ENCODE results near the gene PRKAG1.
A peak's percentile ranks its signal among the peaks of the same experiment; 100 is the strongest.

Gene PRKAG1

DNA sequence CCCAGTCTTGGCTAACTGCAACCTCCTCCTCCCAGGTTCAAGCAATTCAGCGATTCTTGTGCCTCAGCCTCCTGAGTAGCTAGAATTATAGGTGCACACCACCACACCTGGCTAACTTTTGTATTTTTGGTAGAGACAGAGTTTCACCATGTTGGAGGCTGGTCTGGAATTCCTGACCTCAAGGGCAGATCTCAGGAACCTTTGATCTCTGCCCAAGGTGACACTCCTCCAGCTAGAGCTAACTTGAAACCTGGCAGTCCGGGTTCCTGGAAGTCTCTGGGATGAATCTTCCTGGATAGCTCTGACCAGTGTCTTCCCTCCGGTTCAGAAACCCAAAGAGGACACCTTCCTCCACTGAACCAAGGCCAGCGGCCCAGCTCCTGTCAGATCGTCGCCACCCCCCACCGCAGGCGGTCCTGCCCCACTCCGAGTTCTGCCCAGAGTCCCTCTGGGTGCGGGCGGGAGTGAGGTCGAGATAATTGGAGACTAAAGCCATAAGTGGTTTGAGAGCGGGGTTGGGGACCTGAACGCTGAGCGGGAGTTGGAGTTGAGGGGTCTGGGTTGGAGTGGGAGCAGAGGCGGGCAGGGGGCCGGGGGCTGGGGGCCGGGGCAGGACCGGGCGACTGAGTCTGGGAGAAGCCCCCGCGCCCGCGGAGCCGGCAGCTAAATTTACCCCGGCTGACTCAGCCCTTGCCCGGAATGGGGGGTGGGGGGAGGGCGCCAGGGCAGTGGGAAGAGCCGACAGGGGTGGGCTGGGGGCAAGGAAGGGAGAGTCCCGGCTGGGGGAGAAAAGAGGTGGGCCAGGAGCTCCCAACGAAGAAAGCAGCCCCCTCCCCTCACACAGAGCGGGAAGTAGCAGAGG is 24.1 kb downstream of the PRKAG1 start:
- Histone ChIP-seq H3K4me1 (ENCODE audit: control insufficient read depth, insufficient read depth, low read length) (no peaks in the 10 kb centered on the region; the same call in 1 of the 2 replicates), H3K27ac (ENCODE audit: extremely low read depth, low read depth, low read length) (no peak overlapping the region), H3K36me3 (ENCODE audit: control insufficient read depth in 2 of 2, insufficient read depth in 1 of 2, low read length in 2 of 2) (no peaks in the 10 kb centered on the region), H3K9me3 (ENCODE audit: control insufficient read depth, insufficient read depth, low read depth, low read length) (no peaks in the 10 kb centered on the region), H3K4me3 (ENCODE audit: low read depth, low read length) (no peak overlapping the region)
- ChIA-PET POLR2A (interaction anchor here (0.6 kb wide), 1 partner anchor 129 kb away, joined by 5 read pairs; no protein-coding TSS in a partner anchor), CTCF (interaction anchor here (0.5 to 5.7 kb wide), 21 partner anchors 8 to 310 kb away, joined by 3 to 53 read pairs (median 4); partner anchors contain the start of genes DDX23 and WNT1)
- no peak for TF ChIP-seq AEBP2 (tag by site-specific recombination; IDR thresholded peaks at IDR 0.05; ENCODE audit: borderline replicate concordance)
- TF ChIP-seq ZNF837 (tag by site-specific recombination; IDR thresholded peaks at IDR 0.05), result no peak
- no peak for TF ChIP-seq YY1 (tag by site-specific recombination; IDR thresholded peaks at IDR 0.05)
- TF ChIP-seq ZNF239 (tag by site-specific recombination; IDR thresholded peaks at IDR 0.05), result no peak
- TF ChIP-seq IKZF3 (tag by site-specific recombination; IDR thresholded peaks at IDR 0.05), result no peak
- no peak for TF ChIP-seq ZNF354C (tag by site-specific recombination; IDR thresholded peaks at IDR 0.05; ENCODE audit: borderline replicate concordance, low read depth)
- no peak for TF ChIP-seq ZNF777 (tag by site-specific recombination; IDR thresholded peaks at IDR 0.05; ENCODE audit: borderline replicate concordance)
- TF ChIP-seq ZNF292 (tag by site-specific recombination; IDR thresholded peaks at IDR 0.05; ENCODE audit: borderline replicate concordance, low read depth), result no peak
- TF ChIP-seq BCL11B (tag by site-specific recombination; IDR thresholded peaks at IDR 0.05; ENCODE audit: low read depth), result no peak
- TF ChIP-seq ZNF501 (tag by site-specific recombination; IDR thresholded peaks at IDR 0.05), result no peak
- no peak for TF ChIP-seq ZSCAN5A (tag by site-specific recombination; IDR thresholded peaks at IDR 0.05)
- no peak for TF ChIP-seq ZNF221 (tag by site-specific recombination; IDR thresholded peaks at IDR 0.05; ENCODE audit: borderline replicate concordance)

GRCh38 chr12:48993787-48994186 is 24.8 kb downstream of the PRKAG1 start:
- Histone ChIP-seq H3K4me1 (ENCODE audit: control insufficient read depth, insufficient read depth, low read length) (no peaks in the 10 kb centered on the region; the same call in 1 of the 2 replicates), H3K36me3 (ENCODE audit: control insufficient read depth in 2 of 2, insufficient read depth in 1 of 2, low read length in 2 of 2) (no peaks in the 10 kb centered on the region), H3K4me3 (ENCODE audit: low read depth, low read length) (no peak overlapping the region), H3K27ac (ENCODE audit: extremely low read depth, low read depth, low read length) (no peak overlapping the region), H3K9me3 (ENCODE audit: control insufficient read depth, insufficient read depth, low read depth, low read length) (no peaks in the 10 kb centered on the region)
- TF ChIP-seq ZBTB21 (tag by site-specific recombination; IDR thresholded peaks at IDR 0.05) (no peak), OSR2 (tag by site-specific recombination; IDR thresholded peaks at IDR 0.05) (no peak), ZNF600 (tag by site-specific recombination; IDR thresholded peaks at IDR 0.05) (peak; percentile 71; the same call in 1 of the 2 replicates), WT1 (tag by site-specific recombination; IDR thresholded peaks at IDR 0.05) (0 out of 2 replicates have a peak, but pooled peaks have one; percentile 26), ZBTB17 (tag by site-specific recombination; IDR thresholded peaks at IDR 0.05) (0 out of 2 replicates have a peak, but pooled peaks have one; percentile 31), ZNF366 (tag by site-specific recombination; conservative IDR thresholded peaks at IDR 0.05) (peak; percentile 30; the same call in 1 of the 2 replicates)
- ChIA-PET CTCF (interaction anchor here (0.6 to 5.7 kb wide), 18 partner anchors 8 to 204 kb away, joined by 3 to 53 read pairs (median 4); partner anchors contain the start of genes DDX23, WNT1 and WNT10B), POLR2A (interaction anchor here (1.0 to 1.6 kb wide), 3 partner anchors 24 to 137 kb away, joined by 3 to 6 read pairs (median 4); partner anchors contain the start of genes ARF3 and TUBA1B)

All from HEK293 (cell line).